PC-9 (cell line): Measurements from ENCODE around the gene TMEM135. TPM values are rescaled to one million over a fixed set of nuclear protein-coding genes. Genes with fewer than 3 reads are reported as not detected.

Source experiments
- BruUV-seq: library from RNA; stranded (reverse); fragments of 400-500 nt; replicated peaks from 2 replicates; lab custom pipeline; 2021; lab: Mats Ljungman, UMichigan
- CTCF ChIA-PET: fragments of 300-600 bp; sonication (Branson Sonifier 250); formaldehyde crosslinking; loops from one replicate; lab custom pipeline; 2022; ENCODE audit warnings: antibody characterized with exemption; lab: Charles Lee
- POLR2A ChIA-PET: fragments of 300-600 bp; sonication (Branson Sonifier 250); formaldehyde crosslinking; loops from one replicate; lab custom pipeline; 2022; ENCODE audit warnings: antibody characterized with exemption; ENCODE audit not compliant: unreplicated experiment; lab: Charles Lee
- DNase-seq, 2 experiments: peaks; one replicate each; pipeline versions ENCODE4 v3.0.0 to v3.0.0-alpha.2; 2015 to 2022; ENCODE audit warnings: mixed read lengths in 1 of 2
- H2AFZ ChIP-seq: fragments of 200-600 bp; sonication (generic); 2 replicates; pipeline ENCODE4 v1.8.1; 2017; ENCODE audit warnings: antibody characterized with exemption
- H3F3A ChIP-seq: fragments of 200-600 bp; sonication (generic); 2 replicates; pipeline ENCODE4 v1.8.1; 2017; ENCODE audit warnings: antibody characterized with exemption, mild to moderate bottlenecking, low read depth; ENCODE audit not compliant: insufficient read depth
- H3K27ac ChIP-seq: fragments of 200-600 bp; sonication (generic); 2 replicates; pipeline ENCODE4 v1.6.1; 2016; ENCODE audit warnings: mixed run types
- H3K27me3 ChIP-seq: fragments of 200-600 bp; sonication (generic); 2 replicates; pipeline ENCODE4 v1.6.1; 2016; ENCODE audit warnings: low read depth, mixed run types; ENCODE audit not compliant: insufficient read depth
- H3K36me3 ChIP-seq: fragments of 200-600 bp; sonication (generic); 2 replicates; pipeline ENCODE4 v1.6.1; 2016; ENCODE audit warnings: low read depth, mixed run types
- H3K4me1 ChIP-seq: fragments of 200-600 bp; sonication (generic); replicated peaks from 2 replicates; pipeline ENCODE4 v1.6.1; 2016; ENCODE audit warnings: mixed run types; ENCODE audit not compliant: insufficient read depth
- H3K4me2 ChIP-seq: fragments of 200-600 bp; sonication (generic); 2 replicates; pipeline ENCODE4 v1.6.1; 2017; ENCODE audit warnings: mixed run types
- H3K4me3 ChIP-seq: fragments of 200-600 bp; sonication (generic); 2 replicates; pipeline ENCODE4 v1.6.1; 2016; ENCODE audit warnings: mixed run types
- H3K79me2 ChIP-seq: fragments of 200-600 bp; sonication (generic); 2 replicates; pipeline ENCODE4 v1.6.1; 2017; ENCODE audit warnings: low read depth, mixed run types
- H3K9me2 ChIP-seq: fragments of 200-600 bp; sonication (generic); 2 replicates; pipeline ENCODE4 v1.8.1; 2017; ENCODE audit warnings: mild to moderate bottlenecking; ENCODE audit not compliant: insufficient read depth
- H3K9me3 ChIP-seq: fragments of 200-600 bp; sonication (generic); 2 replicates; pipeline ENCODE4 v1.8.1; 2016; ENCODE audit warnings: low read depth; ENCODE audit not compliant: insufficient read depth
- H4K20me1 ChIP-seq: fragments of 200-600 bp; sonication (generic); 2 replicates; pipeline ENCODE4 v1.8.1; 2017; ENCODE audit not compliant: insufficient read depth
- EZH2 ChIP-seq: fragments of 200-600 bp; sonication (generic); IDR thresholded peaks from 2 replicates; pipeline ENCODE4 v1.8.0; 2017; ENCODE audit warnings: antibody characterized with exemption, low read depth
- intact Hi-C: fragments of 100-400 bp; cut with micrococcal nuclease; formaldehyde crosslinking; loops from one replicate; pipeline ENCODE4 v1.10.0; 2022; ENCODE audit not compliant: unreplicated experiment
- total RNA-seq: library from RNA; stranded (reverse); gene quantifications from 2 replicates; pipeline ENCODE4 v1.2.3, GENCODE V29; 2021
- TF ChIP-seq, protein P1 (sequence below): fragments of 200-600 bp; sonication (generic); conservative IDR thresholded peaks from 2 replicates; pipeline ENCODE4 v1.6.1; 2017; ENCODE audit warnings: mixed run types, antibody characterized with exemption, mild to moderate bottlenecking, moderate library complexity

The TMEM135 gene
- total RNA-seq, 1 experiment from 2014 or later, result 42.0 TPM

DNA sequence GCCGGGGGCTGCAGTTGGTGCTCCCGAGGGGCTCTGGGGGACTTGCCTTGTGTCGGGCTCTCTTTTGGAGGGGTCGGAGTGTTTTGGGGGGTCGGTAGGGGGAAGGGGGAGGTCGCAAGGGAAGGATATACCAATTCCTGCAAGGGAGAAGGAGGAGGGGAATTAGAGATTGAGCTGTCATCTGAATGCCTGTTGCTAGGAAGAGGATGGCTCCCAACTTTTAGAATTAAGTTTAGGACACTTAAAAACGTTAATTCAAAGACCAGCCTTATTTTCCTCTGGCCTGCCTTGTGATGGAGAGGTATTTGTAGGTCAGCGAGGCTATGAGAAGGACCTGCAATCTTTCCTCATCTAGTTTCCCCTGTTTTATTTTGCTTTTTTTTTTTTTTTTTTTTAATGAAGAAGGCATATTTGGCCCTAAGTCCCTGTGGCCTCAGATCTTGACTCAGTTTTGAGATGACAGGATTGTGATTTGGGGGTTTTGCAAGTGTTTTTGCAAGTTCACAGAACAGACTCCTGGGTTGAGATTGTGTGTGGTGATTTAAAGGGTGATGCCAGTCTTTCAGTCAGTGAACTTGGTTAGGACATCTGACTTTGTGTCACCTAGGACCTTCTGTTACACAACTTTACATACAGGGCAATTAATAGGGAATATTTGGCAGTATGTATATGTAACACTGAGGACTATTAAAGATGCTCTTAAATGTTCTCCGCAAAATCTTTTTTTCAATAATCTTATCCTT is 672 bp downstream of the TMEM135 start:
- intact Hi-C loops, result no loop called here
- Histone ChIP-seq H3K79me2 (peaks cover 52% of the 10 kb centered on the region), H3K36me3 (peaks cover 10% of the 10 kb centered on the region), H4K20me1 (no peaks in the 10 kb centered on the region; the same call in none of the 2 replicates), H3K27ac (peak overlapping the region; percentile 81), H3F3A (peaks cover 17% of the 10 kb centered on the region), H3K4me2 (peak overlapping the region; percentile 77), H3K4me1 (peaks cover 48% of the 10 kb centered on the region), H2AFZ (peak overlapping the region; percentile 99), H3K27me3 (no peaks in the 10 kb centered on the region), H3K4me3 (peak overlapping the region; percentile 98), H3K9me3 (no peaks in the 10 kb centered on the region), H3K9me2 (no peaks in the 10 kb centered on the region)
- TF ChIP-seq EZH2, result no peak
- TF ChIP-seq, protein P1, sequence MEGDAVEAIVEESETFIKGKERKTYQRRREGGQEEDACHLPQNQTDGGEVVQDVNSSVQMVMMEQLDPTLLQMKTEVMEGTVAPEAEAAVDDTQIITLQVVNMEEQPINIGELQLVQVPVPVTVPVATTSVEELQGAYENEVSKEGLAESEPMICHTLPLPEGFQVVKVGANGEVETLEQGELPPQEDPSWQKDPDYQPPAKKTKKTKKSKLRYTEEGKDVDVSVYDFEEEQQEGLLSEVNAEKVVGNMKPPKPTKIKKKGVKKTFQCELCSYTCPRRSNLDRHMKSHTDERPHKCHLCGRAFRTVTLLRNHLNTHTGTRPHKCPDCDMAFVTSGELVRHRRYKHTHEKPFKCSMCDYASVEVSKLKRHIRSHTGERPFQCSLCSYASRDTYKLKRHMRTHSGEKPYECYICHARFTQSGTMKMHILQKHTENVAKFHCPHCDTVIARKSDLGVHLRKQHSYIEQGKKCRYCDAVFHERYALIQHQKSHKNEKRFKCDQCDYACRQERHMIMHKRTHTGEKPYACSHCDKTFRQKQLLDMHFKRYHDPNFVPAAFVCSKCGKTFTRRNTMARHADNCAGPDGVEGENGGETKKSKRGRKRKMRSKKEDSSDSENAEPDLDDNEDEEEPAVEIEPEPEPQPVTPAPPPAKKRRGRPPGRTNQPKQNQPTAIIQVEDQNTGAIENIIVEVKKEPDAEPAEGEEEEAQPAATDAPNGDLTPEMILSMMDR, result no peak
- DNase-seq, result peak in 1 of 2 experiments; percentile 34
- TSS peak; percentile 43 for BruUV-seq
- CTCF ChIA-PET, result interaction anchor here (0.6 kb wide), 1 partner anchor 15 kb away, joined by 3 read pairs; no protein-coding TSS in a partner anchor
- POLR2A ChIA-PET, result interaction anchor here (0.5 to 1.0 kb wide), 4 partner anchors 38 to 969 kb away, joined by 5 to 14 read pairs (median 8); partner anchors contain the start of gene PICALM

DNA sequence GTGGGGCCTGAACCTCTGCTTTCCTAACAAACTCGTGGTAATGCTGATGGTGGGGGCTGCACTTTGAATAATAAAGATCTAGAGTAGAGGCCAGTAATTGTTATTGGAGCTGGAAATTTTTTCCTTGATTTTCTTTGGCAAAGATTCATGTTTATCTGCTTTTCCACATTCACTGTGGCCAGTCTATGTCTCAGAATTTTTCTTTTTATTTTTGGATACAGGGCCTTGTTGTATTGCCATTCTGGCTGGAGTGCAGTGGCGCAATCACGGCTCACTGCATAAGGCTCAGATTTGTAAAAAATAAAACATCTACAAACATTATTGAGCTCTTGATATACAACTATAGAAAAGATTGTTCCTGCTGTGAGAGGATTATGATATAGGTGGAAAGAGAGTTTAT is 1.6 kb downstream of the TMEM135 start:
- Histone ChIP-seq H3K4me2 (peak overlapping the region; percentile 77), H4K20me1 (no peaks in the 10 kb centered on the region; the same call in none of the 2 replicates), H3K4me3 (peak overlapping the region; percentile 98), H3K9me2 (no peaks in the 10 kb centered on the region), H3F3A (peaks cover 17% of the 10 kb centered on the region), H2AFZ (no peak overlapping the region), H3K79me2 (peaks cover 61% of the 10 kb centered on the region), H3K4me1 (peaks cover 48% of the 10 kb centered on the region), H3K9me3 (no peaks in the 10 kb centered on the region), H3K27ac (no peak overlapping the region), H3K36me3 (peaks cover 18% of the 10 kb centered on the region), H3K27me3 (no peaks in the 10 kb centered on the region)
- intact Hi-C loops, result no loop called here
- TF ChIP-seq EZH2, result no peak
- TF ChIP-seq, protein P1, result no peak
- CTCF ChIA-PET, result no interaction called here
- no TSS peak for BruUV-seq
- peak in 1 of 2 experiments; percentile 33 for DNase-seq
- POLR2A ChIA-PET, result no interaction called here

DNA sequence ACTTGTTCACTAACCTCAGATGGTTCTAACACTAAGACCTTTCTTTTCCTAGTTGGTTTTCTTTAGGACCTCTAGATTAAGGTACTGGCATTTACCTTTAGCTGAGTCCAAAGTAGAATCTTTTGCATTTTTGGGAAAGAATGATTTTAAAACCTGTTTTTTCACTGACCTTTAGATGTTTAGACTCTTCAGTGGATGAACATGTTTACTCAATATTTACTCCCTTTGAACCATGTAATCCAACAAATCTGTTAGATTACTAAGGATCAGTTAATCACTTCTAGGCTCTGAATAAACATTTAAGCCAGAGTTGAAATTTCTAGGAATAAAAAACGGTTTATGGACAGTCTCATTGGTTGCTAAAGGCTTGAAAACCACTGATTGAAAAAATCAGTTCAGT is 6.2 kb downstream of the TMEM135 start:
- no peak overlapping the region for H3K4me3 ChIP-seq
- no peaks in the 10 kb centered on the region for H3K9me2 ChIP-seq
- POLR2A ChIA-PET, result no interaction called here
- no peak overlapping the region for H3K4me2 ChIP-seq
- intact Hi-C loops, result no loop called here
- no TSS peak for BruUV-seq
- H3K27ac ChIP-seq, result no peak overlapping the region
- no peaks in the 10 kb centered on the region for H3F3A ChIP-seq
- CTCF ChIA-PET, result no interaction called here
- no peaks in the 10 kb centered on the region; the same call in 1 of the 2 replicates for H3K9me3 ChIP-seq
- no peak overlapping the region for H2AFZ ChIP-seq
- TF ChIP-seq EZH2, result no peak
- TF ChIP-seq, protein P1, result no peak
- DNase-seq, result no peak
- H3K27me3 ChIP-seq, result no peaks in the 10 kb centered on the region
- H3K36me3 ChIP-seq, result peaks cover 41% of the 10 kb centered on the region
- H3K79me2 ChIP-seq, result peaks cover 73% of the 10 kb centered on the region
- peaks cover 26% of the 10 kb centered on the region for H3K4me1 ChIP-seq
- H4K20me1 ChIP-seq, result no peaks in the 10 kb centered on the region; the same call in none of the 2 replicates
